Suppressor macrophage treated with lipopolysaccharide for 1 hour (primary cell): ENCODE results near the gene PPTC7.
"Not testable (repeated sequence)": the region's sequence is repeated elsewhere in the genome, so short reads cannot be mapped to it uniquely, and the experiment has no call there.

Source experiments
- DNase-seq, 3 donors: peaks; one replicate each; pipeline ENCODE4 v3.0.0-alpha.2; 2020 to 2022

The PPTC7 gene, protein sequence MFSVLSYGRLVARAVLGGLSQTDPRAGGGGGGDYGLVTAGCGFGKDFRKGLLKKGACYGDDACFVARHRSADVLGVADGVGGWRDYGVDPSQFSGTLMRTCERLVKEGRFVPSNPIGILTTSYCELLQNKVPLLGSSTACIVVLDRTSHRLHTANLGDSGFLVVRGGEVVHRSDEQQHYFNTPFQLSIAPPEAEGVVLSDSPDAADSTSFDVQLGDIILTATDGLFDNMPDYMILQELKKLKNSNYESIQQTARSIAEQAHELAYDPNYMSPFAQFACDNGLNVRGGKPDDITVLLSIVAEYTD

DNA sequence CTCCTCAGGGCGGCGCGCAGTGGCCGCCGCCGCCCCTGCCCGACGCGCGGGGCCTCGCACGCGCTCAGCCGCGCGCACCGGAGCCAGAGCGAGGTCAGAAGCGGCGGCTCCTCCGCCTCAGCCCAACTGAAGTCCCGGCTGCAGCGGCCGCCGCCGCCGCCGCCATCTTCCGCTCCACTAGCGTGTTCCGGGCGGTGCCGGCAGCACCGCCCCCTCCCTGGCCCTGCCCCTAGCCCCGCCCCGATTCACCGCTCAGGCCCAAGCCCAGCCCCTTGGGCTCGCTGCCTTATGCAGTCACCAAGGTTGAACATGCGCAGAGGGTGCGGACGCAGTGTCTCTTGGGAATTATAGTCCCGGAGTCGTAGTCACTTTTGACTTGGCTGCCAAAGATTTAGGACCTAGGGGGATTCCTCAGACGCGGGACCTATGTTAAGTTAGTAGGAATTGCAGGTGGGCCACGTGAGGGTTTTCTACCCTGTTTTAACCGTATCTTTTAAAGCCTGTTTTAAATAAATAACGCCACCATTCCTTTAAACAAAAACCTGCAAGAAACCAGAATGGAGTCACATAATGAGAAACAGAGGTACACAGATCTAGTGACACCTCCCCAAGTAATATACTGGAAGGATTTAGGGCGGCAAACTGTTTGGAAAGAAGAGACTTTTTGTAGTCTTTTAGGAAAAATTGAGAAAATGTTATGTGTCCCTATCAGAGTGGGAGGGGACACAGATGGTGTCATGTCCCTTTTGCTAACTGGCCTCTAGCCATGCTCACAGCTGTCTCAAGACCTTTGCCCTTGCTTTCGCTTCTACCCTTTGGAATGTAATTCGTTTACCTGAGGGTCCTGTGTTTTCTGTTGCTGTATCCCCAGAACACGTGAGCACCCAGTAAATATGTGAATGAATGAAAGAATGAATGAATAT lies at the start of gene PPTC7:
Gene PPTC7 (minus strand): TSS at position 182 of the 923 bp plus-strand sequence. CDS start 287 bp downstream, outside the sequence.
- peak; percentile 98 to 99 (median 98) for DNase-seq

DNA sequence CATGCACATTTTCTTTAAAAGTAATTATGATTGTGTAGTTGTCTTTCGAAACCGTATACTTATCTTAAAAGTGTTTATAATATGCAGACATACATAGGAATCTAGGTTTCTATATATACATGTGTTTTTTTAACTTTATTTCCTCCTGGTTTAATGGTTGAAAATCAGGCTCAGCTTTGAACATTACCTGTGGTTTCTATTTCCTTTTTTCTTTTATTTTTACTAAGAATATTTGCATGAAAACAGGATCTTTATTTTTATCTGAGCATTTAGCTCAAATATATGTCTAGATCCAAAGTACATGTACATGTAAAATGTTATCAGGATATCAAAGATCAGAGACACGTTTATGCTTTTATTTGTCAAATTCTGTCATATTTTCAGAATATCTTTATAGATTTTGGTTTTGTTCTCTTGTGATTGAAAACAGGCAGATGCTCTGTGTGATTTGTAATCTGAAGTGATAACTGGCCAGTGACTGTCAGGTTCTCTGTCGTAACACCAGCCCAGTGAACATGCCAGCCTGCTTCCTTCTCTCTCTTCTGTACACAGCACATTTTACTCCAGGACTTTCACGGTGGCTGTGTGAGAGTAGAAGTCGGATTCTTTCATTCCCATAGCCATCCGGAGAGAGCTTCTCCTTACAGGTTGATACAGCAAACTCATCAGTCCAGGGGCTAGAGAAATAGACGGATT lies 44.5 kb upstream of the PPTC7 start:
- peak in 2 of 3 donors; percentile 37 to 44 for DNase-seq

DNA sequence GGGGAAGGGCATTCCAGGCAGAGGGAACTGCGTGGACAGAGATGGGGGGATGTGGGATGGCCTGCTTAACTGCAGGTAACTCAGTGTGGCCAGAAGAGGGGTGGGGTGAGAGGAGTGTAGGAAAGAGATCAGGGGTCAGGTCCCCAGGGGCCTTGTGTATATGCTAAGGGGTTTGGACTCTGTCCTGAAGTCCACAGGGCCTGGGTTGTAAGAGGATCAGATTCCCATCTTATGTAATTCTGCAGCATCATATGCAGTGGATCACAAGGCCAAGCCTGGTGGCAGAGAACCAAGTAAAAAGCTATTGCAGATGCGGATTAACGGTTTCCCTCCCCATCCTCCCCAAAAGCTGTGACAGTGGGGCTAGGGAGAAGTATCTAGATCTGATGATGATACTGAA lies 39.5 kb upstream of the PPTC7 start:
- DNase-seq = no peak

DNA sequence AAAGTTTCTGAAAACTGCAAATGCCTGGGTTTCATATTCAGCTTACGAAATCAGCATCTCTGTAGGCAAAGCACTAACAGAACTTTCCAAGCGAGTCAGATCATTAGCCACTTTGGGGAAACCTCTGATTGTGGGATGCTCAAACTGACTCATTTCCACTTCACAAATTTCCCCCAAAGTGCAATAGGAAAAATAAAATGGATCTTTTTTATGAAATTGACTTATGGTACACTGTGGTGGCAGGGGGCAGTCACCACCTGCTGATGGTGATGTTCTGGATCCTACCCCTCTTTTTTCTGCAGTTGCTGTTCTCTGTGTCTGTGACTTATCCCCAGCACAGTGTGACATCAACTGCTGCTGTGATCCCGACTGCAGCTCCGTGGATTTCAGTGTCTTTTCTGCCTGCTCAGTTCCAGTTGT lies 36.4 kb upstream of the PPTC7 start:
- peak; percentile 77 to 94 (median 85) for DNase-seq

GRCh38 chr12:110616471-110617115 lies 33.5 kb upstream of the PPTC7 start:
- no peak for DNase-seq

- DNase-seq = no peak
Observed at GRCh38 chr12:110615171-110615570, 32.1 kb upstream of the PPTC7 start.

GRCh38 chr12:110613771-110614684 lies 30.9 kb upstream of the PPTC7 start, which contains the start of gene TCTN1:
Gene TCTN1, plus strand, starts transcription at chr12:110614129. Its CDS starts 54 bp downstream, at chr12:110614183.
- DNase-seq = peak; percentile 96 to 97 (median 97)

- DNase-seq = no peak
Observed at GRCh38 chr12:110613071-110613770, 30.1 kb upstream of the PPTC7 start.

DNA sequence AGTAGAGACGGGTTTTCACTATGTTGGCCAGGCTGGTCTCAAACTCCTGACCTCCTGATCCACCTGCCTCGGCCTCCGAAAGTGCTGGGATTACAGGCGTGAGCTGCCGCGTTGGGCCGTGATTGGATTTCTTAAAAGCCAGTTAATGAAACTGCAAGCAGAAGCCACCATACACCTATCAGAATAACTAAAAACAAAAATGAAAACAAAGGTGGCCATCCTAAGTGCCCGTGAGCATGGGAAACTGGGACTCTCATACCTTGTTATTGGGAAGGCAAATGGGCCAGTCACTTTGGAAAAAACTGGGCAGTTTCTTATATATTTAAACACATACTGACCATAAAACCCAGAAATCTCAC lies 23.1 kb upstream of the PPTC7 start:
- DNase-seq = no peak

- DNase-seq = peak; percentile 72 to 80 (median 77)
Observed at GRCh38 chr12:110602085-110602814, 19.1 kb upstream of the PPTC7 start.

GRCh38 chr12:110600254-110600653 lies 17.1 kb upstream of the PPTC7 start:
- DNase-seq = peak; percentile 77 to 92 (median 90)

GRCh38 chr12:110599334-110599733 lies 16.2 kb upstream of the PPTC7 start:
- DNase-seq = peak; percentile 48 to 79 (median 73)

- DNase-seq = no peak
Observed at GRCh38 chr12:110597885-110598284, 14.8 kb upstream of the PPTC7 start.

DNA sequence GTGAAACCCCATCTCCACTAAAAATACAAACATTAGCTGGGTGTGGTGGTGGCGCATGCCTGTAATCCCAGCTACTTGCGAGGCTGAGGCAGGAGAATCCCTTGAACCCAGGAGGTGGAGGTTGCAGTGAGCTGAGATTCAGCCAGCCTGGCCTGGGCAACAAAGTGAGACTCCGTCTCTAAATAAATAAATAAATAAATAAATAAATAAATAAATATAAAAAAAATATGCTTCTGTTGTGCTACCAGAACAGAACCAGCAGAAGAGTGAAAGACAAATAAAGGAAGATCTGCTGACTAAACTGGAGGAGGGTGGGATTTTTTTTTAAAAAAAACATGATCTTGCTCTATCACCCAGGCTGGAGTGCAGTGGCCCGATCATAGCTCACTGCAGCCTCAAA lies 9.8 kb upstream of the PPTC7 start:
- DNase-seq = not testable (repeated sequence)

DNA sequence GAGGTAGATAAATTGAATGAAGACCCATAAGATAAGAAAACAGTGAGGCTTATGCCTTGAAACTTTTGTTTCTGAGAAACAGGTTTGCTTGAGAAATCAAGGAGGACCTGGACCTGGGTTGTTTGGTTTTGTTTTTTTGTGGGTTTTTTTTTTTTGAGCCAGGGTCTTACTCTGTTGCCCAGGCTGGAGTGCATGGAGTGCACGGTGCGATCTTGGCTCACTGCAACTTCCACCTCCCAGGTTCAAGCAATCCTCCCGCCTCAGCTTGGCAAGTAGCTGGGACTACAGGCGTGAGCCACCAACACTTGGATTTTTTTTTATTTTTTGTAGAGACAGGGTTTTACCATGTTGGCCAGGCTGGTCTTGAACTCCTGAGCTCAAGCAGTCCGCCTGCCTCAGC lies 9.0 kb upstream of the PPTC7 start:
- DNase-seq = no peak

DNA sequence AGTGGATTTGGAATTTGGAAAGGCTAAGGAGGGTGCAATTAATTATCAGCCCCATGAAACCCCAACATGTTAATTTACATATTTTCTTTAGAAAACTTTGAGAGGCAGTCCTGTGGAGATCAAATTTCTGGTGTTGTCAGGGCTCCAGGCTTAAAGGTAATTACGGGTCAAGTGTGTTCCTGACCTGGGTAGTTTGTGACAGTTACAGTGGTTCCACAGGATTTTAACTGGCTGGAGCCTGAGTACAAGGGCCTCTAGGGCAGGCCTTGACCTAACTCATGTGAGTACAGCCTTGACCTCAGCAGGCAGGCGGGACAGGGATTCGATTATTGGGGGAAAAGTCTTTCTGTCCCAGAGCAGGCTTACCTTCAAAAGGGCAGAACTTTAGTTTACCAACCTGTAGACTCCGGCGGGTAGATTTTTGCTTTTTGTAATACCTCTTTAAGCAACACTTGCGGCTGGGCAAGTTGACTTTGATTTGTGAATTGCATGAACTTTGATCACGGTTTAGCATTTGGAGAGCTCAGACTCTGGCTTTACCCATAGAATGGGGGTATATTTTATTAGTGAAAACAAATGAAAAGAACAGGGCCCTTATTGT lies 8.4 kb upstream of the PPTC7 start:
- DNase-seq = no peak

- DNase-seq = peak; percentile 88 to 99 (median 98)
Observed at GRCh38 chr12:110590806-110591326, 7.7 kb upstream of the PPTC7 start.

GRCh38 chr12:110590059-110590458 lies 6.9 kb upstream of the PPTC7 start:
- no peak for DNase-seq

GRCh38 chr12:110587102-110587501 lies 4.0 kb upstream of the PPTC7 start:
- DNase-seq = not testable (repeated sequence)
